Erythroblast (primary cell): Measurements from ENCODE around the gene SUCO.

ENCODE experiments used
- GATA1 ChIP-seq: IDR thresholded peaks from 2 replicates; pipeline ENCODE4 v1.6.1; 2011; ENCODE audit warnings: low read depth, mild to moderate bottlenecking, control low read depth, low read length, moderate library complexity
- POLR2A ChIP-seq: IDR thresholded peaks from 2 replicates; pipeline ENCODE4 v1.6.1; 2011; ENCODE audit warnings: mild to moderate bottlenecking, low read length

- no peak for TF ChIP-seq POLR2A
- TF ChIP-seq GATA1 = no peak
Observed at GRCh38 chr1:172646653-172647052, 113.7 kb downstream of the SUCO start.
